PC-9 (cell line): ENCODE measurements around the gene MME.

Experiments used
- EZH2 ChIP-seq: fragments of 200-600 bp; sonication (generic); IDR thresholded peaks from 2 replicates; pipeline ENCODE4 v1.8.0; 2017; ENCODE audit warnings: antibody characterized with exemption, low read depth
- TF ChIP-seq, protein P1 (sequence below): fragments of 200-600 bp; sonication (generic); conservative IDR thresholded peaks from 2 replicates; pipeline ENCODE4 v1.6.1; 2017; ENCODE audit warnings: mixed run types, antibody characterized with exemption, mild to moderate bottlenecking, moderate library complexity

DNA sequence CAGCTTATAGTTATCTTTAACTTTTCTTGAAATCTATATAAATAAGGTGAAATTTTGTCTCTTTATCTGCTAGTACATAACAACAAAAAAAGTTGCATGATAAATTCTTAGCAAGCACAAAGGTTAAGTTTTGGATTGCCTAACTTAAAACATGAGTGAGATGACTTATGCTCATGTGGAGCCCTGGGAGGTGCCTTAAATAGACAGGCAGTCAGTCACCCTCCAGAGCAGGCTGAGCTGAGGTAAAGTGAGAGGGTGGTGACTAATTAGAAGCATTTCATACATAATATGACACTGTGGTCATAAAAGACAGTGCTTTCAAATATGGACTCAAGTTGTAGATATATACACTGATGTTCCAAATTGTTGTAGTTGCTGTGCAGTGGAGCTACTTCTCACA, 14.6 kb upstream of the MME start:
- TF ChIP-seq, protein P1, sequence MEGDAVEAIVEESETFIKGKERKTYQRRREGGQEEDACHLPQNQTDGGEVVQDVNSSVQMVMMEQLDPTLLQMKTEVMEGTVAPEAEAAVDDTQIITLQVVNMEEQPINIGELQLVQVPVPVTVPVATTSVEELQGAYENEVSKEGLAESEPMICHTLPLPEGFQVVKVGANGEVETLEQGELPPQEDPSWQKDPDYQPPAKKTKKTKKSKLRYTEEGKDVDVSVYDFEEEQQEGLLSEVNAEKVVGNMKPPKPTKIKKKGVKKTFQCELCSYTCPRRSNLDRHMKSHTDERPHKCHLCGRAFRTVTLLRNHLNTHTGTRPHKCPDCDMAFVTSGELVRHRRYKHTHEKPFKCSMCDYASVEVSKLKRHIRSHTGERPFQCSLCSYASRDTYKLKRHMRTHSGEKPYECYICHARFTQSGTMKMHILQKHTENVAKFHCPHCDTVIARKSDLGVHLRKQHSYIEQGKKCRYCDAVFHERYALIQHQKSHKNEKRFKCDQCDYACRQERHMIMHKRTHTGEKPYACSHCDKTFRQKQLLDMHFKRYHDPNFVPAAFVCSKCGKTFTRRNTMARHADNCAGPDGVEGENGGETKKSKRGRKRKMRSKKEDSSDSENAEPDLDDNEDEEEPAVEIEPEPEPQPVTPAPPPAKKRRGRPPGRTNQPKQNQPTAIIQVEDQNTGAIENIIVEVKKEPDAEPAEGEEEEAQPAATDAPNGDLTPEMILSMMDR, result no peak
- TF ChIP-seq EZH2, result no peak
